Stimulated activated CD8-positive, alpha-beta memory T cell treated with anti-CD3 and anti-CD28 coated beads, Interleukin-15, amount 100 ng/mL, for 1 hour (primary cell): ENCODE measurements around the gene CES5A.
"Not testable (repeated sequence)": the region's sequence is repeated elsewhere in the genome, so short reads cannot be mapped to it uniquely, and the experiment has no call there.

ENCODE experiments used
- DNase-seq: peaks from one replicate; pipeline ENCODE4 v3.0.0-alpha.2; 2020; ENCODE audit warnings: low read depth

Gene CES5A

DNA sequence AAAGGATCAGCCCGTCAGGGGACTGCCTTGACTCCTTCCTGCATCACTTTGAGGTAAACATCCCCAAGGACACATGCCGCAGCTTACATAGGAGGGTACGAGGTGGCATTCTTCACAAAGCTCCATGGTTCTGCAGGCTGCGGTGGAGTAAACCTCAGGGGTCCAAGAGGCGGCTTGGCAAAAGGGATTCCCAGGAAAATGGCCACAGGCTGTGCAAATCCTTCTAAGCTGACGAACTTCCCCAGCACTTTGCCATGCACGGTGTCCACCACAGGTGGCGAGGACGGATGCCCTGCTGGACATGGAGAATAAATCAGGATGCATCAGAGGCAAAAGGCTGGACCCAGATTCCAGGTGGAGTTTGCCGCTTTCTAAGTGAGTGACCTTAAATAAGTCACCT lies 46.5 kb downstream of the CES5A start:
- no peak for DNase-seq

DNA sequence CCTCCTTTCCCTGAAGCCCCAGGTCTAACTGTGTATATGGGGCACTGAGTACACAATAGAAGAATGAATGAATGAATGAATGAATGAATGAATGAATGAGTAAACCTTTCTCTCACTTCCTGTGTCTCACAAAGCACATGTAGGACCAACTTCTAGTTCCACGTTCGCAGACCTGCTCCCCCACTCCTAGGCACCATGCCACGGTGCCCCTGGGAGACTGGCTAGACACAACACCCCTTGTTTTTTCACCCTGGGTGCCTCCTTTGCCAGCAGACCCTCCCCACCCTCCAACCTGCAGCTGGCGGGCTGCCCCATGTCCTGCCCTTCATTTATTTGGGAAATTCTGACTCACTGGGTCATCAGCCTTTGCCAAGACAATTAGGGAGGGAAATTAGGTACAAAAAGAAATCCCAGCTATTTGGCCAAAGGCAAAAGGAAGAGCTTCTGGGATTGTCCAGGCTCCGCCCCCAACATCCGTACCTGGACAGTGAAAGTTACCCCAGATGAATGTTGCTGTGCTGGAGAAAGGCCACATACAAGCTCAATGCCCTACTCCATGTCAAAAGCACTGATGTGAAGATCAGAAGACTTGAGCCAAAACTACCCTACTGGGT lies 50.0 kb downstream of the CES5A start:
- DNase-seq, result no peak

DNA sequence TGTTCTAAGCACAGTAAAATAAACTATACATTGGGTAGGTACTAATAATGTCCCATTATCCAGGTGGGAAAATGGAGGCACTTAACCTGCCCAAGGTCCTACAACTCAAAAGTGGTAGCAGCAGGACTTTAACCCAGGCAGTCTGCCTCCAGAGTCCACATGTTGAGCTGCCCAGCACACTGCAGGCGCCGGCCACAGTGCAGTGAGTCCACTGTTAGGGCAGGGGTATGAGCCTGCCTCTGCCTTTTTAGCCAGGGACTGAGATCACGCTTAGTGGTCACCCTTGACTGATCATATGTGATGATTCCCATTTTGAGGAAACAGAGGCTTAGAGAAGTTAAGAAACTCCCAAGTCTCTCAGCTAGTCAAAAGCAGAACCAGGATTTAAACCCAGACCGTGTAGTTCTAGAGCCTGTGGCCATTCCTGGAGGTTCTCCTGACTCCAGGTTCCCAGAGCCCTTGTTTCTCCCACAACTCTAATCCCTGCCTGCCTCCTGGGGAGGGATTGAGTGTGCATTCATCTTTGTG lies 50.6 kb downstream of the CES5A start:
- no peak for DNase-seq

DNA sequence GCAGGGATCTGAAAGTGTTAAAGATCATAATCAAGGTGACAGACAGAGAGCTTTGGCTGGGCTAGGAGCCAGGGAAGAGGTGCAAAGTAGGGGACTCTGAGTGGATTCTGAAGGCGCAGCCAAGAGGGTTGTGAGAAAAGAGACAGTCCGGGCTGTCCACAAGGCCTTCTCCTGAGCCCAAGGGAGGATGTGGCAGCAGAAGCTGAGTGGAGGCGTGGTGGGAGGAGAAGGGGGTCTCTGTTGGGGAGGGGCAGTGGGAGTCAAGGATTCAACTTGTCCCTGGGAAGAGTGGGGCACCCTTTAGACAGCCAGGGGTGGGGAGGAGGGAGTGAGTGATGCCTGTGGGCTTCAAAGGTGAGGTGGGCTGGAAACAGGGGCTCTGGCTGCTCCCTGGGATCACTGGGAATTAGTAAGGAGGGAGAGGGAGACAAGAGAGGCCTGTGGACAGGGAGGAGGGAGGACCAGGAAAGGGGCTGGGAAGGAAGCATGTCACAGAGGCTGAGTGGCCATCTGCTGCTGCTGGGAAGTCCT lies 52.8 kb downstream of the CES5A start:
- DNase-seq, result no peak

DNA sequence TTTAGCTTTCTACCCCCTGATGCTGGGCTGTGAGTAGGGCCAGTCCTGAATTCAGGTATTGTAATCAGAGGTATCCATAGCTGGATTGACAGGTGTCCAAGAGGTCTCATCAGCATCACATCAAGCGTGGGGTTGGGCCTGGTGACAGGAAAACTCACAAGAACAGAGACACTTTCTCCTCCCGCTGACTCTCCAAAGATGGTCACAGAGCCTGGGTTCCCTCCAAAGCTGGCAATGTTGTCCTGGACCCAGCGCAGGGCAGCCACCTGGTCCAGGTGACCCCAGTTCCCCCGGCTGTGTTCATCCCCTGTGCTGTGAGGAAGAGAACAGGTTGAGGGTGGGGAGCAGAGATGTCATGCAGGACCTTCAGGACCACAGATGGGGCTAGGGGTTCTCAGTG lies 54.0 kb downstream of the CES5A start:
- DNase-seq, result no peak

DNA sequence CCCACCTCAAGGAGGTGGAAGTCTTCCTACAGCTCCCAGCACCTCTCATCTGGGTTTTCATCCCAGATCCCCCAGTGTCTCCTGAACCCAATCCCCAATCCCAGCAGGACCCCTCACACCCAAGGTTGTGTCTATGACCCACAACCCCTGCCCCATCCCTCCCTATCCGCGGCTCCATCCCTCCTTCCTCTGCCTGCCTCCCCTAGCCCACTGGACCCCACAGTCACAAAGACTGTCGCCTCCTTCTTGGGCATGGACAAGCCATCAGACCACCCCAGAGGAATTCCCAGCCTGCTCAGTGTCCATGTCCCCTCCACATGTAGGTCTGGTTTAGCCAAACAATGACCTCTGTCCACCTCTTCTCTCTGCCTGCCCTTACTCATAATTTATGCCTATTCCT lies 54.6 kb downstream of the CES5A start:
- DNase-seq, result no peak

DNA sequence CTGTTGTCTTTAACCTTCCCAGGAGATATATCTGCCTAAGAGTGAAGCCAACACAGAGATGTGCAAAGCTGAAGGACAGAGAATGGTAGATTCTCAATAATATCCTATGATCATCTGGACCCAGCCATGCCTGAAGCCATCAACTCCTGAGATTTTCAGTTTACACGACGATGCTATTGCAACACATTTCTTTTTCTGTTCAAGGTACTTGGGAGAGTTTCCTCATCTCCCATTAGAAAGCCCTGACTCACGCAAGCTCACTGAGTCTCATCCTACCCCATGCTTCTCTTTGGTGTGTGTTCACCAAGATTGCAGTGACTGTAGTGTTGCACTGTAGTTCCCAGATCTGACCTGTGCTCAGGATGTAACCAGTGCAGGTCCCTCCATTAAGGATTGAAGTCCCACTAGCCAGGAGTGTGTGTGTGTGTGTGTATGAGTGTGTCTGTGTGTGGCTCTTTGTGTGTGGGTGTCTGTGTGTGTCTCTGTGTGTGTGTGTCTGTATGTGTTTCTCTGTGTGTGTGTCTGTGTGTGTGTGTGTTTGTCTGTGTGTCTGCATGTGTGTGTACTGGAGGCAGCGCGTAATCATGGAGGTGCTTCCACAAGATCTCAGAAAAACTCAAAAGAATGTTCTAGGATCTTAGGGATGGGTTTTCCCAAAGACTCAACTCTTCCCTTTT lies 57.8 kb downstream of the CES5A start:
- DNase-seq, result no peak

DNA sequence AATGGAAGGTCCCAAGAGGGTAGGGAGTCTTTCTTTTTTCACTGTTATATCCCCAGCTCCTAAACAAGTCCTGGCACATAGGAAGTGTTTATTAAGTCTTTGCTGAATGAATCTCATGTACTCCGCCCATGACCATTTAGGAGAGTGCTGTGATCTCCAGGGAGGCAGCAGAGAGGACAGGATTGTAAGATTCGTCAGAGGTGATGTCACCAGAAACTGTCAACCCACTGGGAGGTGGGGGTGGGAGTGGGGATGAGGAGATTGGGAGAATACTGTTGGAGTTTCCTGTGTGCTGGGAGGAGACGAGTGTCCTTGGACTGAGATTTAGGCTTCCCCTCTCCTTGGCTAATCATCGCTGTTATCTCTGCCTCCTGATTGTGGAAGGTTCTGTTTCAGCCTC lies 59.0 kb downstream of the CES5A start:
- not testable (repeated sequence) for DNase-seq

DNA sequence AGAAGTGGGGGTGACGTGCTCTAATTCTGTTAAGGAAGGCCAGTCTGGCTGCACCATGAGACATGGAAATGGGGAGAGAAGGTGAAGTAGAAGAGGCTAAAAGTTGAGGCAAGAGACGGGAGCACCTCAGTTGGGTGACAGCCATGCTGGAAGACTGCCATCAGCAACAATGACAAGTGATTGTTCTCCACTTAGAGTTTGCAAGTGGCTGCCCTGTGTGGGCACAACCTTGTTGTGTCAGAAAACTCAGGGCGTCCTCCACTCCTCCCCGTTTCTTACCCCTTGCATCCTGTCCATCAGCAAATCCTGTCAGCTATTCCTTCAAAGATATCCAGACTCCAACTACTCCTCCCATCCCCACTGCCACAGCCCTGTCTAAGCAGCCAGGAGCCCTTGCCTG lies 59.9 kb downstream of the CES5A start:
- DNase-seq, result no peak

DNA sequence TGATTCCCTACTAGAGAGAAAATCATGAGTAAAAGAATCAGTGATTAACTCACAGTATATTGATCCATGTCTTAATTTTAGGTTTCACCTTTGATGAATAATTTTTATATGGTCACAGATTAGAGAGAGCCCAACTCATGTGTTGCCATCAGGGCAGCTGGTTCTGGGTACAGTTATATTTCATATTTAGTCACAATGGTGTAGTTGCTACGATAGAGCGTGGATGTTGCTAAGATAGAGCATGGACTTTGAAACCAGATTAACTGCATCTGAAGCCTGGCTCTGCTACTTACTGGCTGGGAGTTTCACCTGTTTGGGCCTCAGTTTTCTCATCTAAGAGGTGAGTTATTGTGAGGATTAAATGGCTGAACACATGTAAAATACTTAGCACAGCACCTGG lies 61.0 kb downstream of the CES5A start:
- DNase-seq, result not testable (repeated sequence)

DNA sequence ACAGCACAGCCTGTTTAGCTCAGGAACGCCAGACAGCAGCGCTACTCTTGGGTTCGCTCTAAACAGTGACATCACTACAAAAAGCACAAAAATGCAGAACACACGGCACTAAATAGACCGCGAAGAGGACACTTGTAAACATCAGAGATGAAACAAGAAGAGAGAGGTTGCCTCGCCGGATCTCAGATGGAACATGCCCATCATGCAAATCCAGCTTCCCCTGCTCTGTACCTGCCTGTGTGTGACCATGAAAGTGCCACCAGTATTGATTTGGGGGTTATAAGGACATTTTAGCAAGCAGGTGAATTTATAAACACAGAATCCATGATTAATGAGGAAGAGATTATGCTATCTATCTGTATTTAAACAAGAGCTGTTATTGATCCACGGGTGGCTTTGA lies 61.4 kb downstream of the CES5A start:
- DNase-seq, result not testable (repeated sequence)

DNA sequence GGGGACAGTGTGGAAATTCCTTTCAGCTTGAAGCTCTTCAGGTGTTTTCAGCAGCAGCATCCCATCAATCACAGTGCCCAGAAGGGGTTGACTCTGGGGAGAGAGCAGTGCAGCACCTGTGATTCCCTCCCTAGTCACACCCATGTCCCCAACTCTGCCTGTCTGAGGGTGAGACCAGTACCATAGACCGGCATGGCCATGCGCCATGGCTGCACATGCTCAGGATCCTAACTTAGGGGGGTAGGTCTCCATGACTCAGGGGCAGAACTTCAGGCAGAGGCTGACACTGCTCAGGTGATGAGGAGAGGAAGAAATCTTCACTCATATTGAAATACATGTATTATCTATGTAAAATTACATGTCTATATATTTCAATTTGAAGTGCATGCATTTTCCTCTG lies 62.2 kb downstream of the CES5A start:
- no peak for DNase-seq

DNA sequence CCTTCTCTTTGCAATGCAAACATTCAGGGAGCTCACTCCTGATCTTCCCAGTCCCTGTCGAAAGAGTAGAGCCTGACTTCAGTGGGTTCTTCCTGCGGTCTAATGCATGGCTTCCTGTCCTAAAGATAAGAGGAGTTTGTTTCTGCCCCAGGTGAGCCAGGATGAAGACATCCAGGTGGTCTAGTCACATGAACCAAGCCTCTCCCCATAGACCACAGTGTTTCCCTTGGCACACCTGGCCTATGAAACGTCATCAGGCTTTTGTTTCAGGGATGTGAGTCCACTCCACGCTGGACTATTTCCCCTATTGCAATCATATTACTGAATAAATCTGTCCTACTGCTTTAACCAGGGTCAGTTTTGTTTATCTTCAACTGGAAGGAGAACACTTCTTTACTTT lies 63.4 kb downstream of the CES5A start:
- DNase-seq, result no peak

DNA sequence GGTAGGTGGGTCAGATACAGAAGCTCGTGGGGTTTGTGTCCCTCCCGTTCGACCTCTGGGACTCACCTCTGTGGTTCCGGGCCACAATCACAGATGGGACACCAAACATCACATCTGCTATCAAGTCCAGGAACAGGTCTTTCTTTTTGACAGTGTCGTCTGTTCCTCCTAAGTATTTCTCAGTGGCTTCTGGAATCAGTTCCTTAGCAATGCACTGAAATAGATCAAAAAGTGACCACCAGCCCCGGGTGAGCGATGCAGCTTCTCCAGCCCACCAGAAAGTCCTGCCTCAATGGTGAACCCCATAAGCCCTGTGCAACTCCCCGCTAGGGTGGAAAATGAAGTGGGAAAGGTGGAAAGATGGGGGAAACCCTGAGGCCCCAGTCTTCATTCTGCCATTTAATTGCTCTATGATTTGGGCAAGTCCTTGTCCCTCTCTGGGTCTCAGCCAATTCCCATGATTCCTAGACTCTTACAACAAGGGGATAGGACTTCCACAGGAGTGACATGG lies 64.7 kb downstream of the CES5A start:
- DNase-seq, result no peak

DNA sequence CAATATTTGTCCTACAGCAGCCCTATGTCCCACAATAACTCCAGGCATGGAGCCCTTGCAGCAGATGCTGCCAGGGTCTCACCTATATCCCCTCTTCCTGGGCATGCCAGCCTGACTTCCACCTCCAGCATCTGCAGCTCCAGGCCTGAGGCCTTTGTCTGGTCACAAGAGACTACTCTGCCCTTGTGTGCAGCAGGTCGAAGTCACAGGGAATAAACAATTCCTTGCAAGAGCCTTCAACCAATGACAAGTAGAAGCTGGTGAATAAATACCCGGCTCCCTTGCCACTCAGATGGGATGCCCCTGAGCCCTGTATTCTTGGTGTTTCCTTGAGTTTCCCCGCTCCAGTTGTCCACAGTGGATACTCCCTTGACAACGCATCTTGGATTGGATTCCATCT lies 65.3 kb downstream of the CES5A start:
- DNase-seq, result no peak

DNA sequence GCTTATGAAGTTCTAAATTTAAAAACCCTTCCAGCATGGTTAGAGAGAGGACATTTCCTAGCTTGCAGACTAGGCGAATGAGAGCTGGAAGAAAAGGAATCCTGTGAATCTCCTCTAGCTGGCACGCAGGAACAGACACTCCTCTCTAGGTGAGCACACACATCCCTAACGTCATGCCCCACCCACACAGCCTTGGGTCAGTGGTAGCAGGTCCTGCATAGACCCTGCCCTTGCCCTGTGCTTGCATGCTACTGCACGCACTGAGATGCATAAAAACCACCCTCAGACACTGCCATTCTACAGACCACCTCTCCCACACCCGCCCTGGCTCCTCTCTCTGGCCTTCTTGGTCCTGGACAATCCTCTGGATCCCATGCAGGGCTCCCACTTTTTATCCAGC lies 65.8 kb downstream of the CES5A start:
- DNase-seq, result no peak

DNA sequence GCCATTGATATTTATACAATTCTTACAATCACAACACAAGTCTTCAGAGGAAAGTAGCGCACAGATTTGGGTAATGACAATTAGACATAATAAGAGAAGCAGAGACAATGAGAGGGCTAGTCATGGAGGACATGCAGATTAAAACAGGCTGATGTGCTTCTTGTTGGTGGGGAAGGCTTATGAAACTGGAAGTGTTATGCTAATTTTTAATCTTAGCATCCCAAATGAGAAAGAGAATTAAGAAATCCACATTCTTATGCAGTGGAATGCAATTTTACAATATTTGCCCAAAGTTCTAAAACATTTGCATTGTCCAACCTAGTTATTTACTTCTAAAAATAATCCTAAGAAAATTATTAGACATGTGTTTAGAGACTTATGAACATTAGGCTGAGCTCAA lies 66.9 kb downstream of the CES5A start:
- not testable (repeated sequence) for DNase-seq

DNA sequence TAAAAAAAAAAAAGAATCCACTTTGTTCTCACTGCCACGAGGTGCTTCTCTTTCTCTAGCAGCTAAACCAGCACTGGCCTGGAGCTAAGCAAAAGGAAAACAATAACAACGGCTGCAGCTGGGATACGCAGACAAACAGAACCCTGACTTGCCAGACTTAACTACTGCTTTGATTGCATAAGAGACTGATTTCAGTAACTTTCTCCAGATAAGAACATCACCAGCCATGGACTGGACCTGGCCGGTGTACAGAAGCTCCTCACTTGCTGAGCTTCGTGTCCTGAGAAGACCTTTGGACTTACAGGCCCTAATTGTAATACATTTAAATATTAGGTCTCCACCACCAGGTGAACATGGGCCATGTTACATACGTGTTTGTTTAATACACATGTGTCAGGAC lies 70.1 kb downstream of the CES5A start:
- DNase-seq, result not testable (repeated sequence)

DNA sequence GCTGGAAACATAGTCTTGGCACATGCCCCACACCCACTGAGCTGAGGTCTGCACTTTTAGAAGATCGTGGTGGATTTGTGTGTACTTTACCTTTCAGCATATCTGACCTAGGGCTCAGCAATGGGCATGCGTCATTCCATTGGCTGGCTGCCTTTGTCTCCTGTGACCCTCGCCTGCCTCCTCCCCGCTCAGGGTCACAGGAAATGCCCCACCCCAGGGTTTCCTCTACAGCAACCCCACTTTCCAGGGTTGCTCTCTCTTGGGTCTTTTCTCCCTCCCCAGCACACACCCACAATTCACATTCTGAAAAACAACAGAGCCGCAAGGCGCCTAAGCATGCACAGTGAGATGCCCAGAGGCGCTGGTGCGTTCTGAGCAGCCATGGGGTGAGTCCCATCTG lies 71.5 kb downstream of the CES5A start:
- not testable (repeated sequence) for DNase-seq
